Neural cell (in vitro differentiated cells): ENCODE measurements around the gene TACC2.

Source experiments
- CTCF ChIP-seq: fragments of 450-650 bp; IDR thresholded peaks from 2 replicates; pipeline ENCODE4 v1.5.1; 2014; ENCODE audit warnings: antibody characterized with exemption, mild to moderate bottlenecking, moderate library complexity; ENCODE audit not compliant: poor library complexity, severe bottlenecking
- EP300 ChIP-seq: fragments of 450-650 bp; conservative IDR thresholded peaks from 2 replicates; pipeline ENCODE4 v1.6.1; 2014; ENCODE audit warnings: antibody characterized with exemption, mild to moderate bottlenecking, moderate library complexity; ENCODE audit not compliant: poor library complexity, severe bottlenecking
- EZH2 ChIP-seq: fragments of 200-600, 300-800 bp; shearing (Covaris generic), sonication (generic); IDR thresholded peaks from 2 replicates; pipeline ENCODE4 v1.6.1; 2014; ENCODE audit warnings: antibody characterized with exemption, low read length, borderline replicate concordance, mild to moderate bottlenecking; ENCODE audit not compliant: insufficient read depth, poor library complexity, severe bottlenecking
- MXI1 ChIP-seq: fragments of 450-650 bp; conservative IDR thresholded peaks from 2 replicates; pipeline ENCODE4 v1.6.1; 2014; ENCODE audit warnings: antibody characterized with exemption, mild to moderate bottlenecking; ENCODE audit not compliant: poor library complexity, severe bottlenecking
- POLR2AphosphoS5 ChIP-seq: IDR thresholded peaks from 2 replicates; pipeline ENCODE4 v1.6.1; 2012

- TF ChIP-seq MXI1 (no peak), CTCF (no peak), EP300 (no peak), EZH2 (no peak), POLR2AphosphoS5 (no peak)
These were observed 32.6 kb upstream of the TACC2 start for GRCh38 chr10:121956111-121957061.
